H1 (cell line): ENCODE measurements around the gene FOXE1. TPM values are rescaled to one million over a fixed set of nuclear protein-coding genes. Genes with fewer than 3 reads are reported as not detected.

ENCODE experiments used
- CBX5 ChIP-seq: fragments of 300-800, 300-1000 bp; sonication (generic); IDR thresholded peaks from 2 replicates; pipeline ENCODE4 v1.7.1; 2016; ENCODE audit warnings: antibody characterized with exemption, low read length, low read depth
- CBX8 ChIP-seq: fragments of 300-800, 300-1000 bp; sonication (generic); IDR thresholded peaks from 2 replicates; pipeline ENCODE4 v1.7.1; 2016; ENCODE audit warnings: low read depth, low read length, borderline replicate concordance
- SAP30 ChIP-seq: fragments of 300-600 bp; sonication (generic); IDR thresholded peaks from 2 replicates; pipeline ENCODE4 v1.7.1; 2012; ENCODE audit warnings: low read length, moderate library complexity, mild to moderate bottlenecking, inconsistent platforms; ENCODE audit not compliant: insufficient read depth, insufficient replicate concordance
- SP1 ChIP-seq: IDR thresholded peaks from 2 replicates; pipeline ENCODE4 v1.6.1; 2011; ENCODE audit warnings: low read depth, low read length
- polyA plus RNA-seq, 7 experiments: library from polyadenylated mRNA; depleted of rRNA in 3 of 7; stranded (reverse) in 5 of 7; unstranded in 2 of 7; fragments of >200 nt in 5 of 7; fragments of 200-250 nt in 2 of 7; gene quantifications; 1 replicate in 5 of 7; 2 replicates in 1 of 7; 4 replicates in 1 of 7; pipeline versions ENCODE4 v1.2.1 to v1.2.3, GENCODE V29; 2011 to 2013; ENCODE audit warnings: missing spikeins in 2 of 7, mixed read lengths in 2 of 7
- total RNA-seq: library from RNA; stranded (reverse); fragmentation: NEBNext Ultra II Directional; extraction: Animal tissue kit (Norgen Biotek cat#: 25700); gene quantifications from 2 replicates; pipeline ENCODE4 v1.2.1, GENCODE V29; 2021
- TF ChIP-seq, protein P1 (sequence below), 3 experiments: IDR thresholded peaks; 1 replicate in 2 of 3; 2 replicates in 1 of 3; pipeline versions ENCODE4 v1.5.1 to v1.6.1; 2011; ENCODE audit warnings: low read length in 3 of 3, mild to moderate bottlenecking in 3 of 3, inconsistent platforms in 2 of 3, low read depth in 1 of 3, moderate library complexity in 1 of 3; ENCODE audit not compliant: insufficient read depth in 1 of 3; ENCODE audit errors: control extremely low read depth in 1 of 3

FOXE1 gene
- total and polyA plus RNA-seq, 2 of the 8 experiments (the other 6 are each of a cell fraction or from before 2014, with no cell fraction given): 0.03 TPM; not detected in 1

DNA sequence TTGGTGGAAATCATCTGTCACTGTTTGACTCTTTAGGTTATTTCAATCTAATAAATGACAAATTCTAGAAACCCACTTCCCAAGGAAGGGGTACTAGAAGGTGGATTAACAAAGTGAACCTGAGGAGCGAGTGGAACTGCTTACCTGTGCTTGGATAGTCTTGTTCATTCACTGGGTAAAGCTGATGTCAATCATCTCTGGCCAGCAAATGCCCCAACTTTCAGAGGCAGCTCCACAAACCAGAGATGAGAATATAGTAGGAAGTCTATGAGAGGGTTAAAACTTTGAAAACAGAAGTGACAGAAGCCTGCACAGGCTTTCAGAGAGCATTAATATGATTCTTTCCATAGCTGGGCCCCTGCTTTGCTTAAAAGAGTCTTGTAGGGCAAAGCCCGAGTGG is 7.3 kb upstream of the FOXE1 start (continued):
- TF ChIP-seq SAP30: no peak
- no peak for TF ChIP-seq CBX8
- TF ChIP-seq SP1: no peak
- TF ChIP-seq, protein P1, sequence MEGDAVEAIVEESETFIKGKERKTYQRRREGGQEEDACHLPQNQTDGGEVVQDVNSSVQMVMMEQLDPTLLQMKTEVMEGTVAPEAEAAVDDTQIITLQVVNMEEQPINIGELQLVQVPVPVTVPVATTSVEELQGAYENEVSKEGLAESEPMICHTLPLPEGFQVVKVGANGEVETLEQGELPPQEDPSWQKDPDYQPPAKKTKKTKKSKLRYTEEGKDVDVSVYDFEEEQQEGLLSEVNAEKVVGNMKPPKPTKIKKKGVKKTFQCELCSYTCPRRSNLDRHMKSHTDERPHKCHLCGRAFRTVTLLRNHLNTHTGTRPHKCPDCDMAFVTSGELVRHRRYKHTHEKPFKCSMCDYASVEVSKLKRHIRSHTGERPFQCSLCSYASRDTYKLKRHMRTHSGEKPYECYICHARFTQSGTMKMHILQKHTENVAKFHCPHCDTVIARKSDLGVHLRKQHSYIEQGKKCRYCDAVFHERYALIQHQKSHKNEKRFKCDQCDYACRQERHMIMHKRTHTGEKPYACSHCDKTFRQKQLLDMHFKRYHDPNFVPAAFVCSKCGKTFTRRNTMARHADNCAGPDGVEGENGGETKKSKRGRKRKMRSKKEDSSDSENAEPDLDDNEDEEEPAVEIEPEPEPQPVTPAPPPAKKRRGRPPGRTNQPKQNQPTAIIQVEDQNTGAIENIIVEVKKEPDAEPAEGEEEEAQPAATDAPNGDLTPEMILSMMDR (IDR thresholded peaks at IDR 0.05; ENCODE audit: control extremely low read depth in 1 of 3, insufficient read depth in 1 of 3, low read depth in 1 of 3, low read length in 3 of 3): no peak
- TF ChIP-seq CBX5: no peak
